ENCODE results near the gene L3MBTL4. TPM values are rescaled to one million over a fixed set of nuclear protein-coding genes. Genes with fewer than 3 reads are reported as not detected.
A peak's percentile ranks its signal among the peaks of the same experiment; 100 is the strongest.

The L3MBTL4 gene
- total and polyA plus RNA-seq, 9 of the 15 experiments (the other 6 are each of a cell fraction or from before 2014, with no cell fraction given) = not detected

- H4K20me1 ChIP-seq (replicated peaks; ENCODE audit: control insufficient read depth, insufficient read depth, low read length) = no peaks in the 10 kb centered on the region
- no peak overlapping the region for H3K4me2 ChIP-seq (ENCODE audit: insufficient read depth, low read length)
- ATAC-seq (peak; percentile 42; the same call in 1 of the 3 replicates), FAIRE-seq (no peak), DNase-seq (ENCODE audit: extremely low read depth in 1 of 4, low spot score in 3 of 4) (peak in 1 of 4 experiments; percentile 29)
- no peak overlapping the region for H3K9ac ChIP-seq (ENCODE audit: insufficient read depth in 1 of 2, low read depth in 2 of 2, low read length in 2 of 2)
- no peaks in the 10 kb centered on the region for H3K4me1 ChIP-seq (replicated peaks in 1 of 2; ENCODE audit: control insufficient read depth in 2 of 2, insufficient read depth in 2 of 2, low read length in 2 of 2)
- ChIA-PET POLR2A (no interaction called here), CTCF (ENCODE audit: low intra/inter-chr PET ratio) (no interaction called here)
- BruUV-seq (replicated peaks) = no TSS peak
- H2AFZ ChIP-seq (ENCODE audit: low read depth, low read length) = no peak overlapping the region
- intact Hi-C loops (cut with micrococcal nuclease) (loop anchor here (5.0 kb wide), 1 partner anchor 534 kb away; no protein-coding TSS in a partner anchor), in situ Hi-C loops (cut with MboI) (no loop called here)
- H3K9me3 ChIP-seq (replicated peaks; ENCODE audit: control insufficient read depth, insufficient read depth, low read depth, low read length) = no peaks in the 10 kb centered on the region; the same call in 1 of the 2 replicates
- no peaks in the 10 kb centered on the region for H3K36me3 ChIP-seq (ENCODE audit: control insufficient read depth, insufficient read depth, low read length)
- TF ChIP-seq CTCF (IDR thresholded peaks at IDR 0.05 in 2 of 3, conservative IDR thresholded peaks at IDR 0.05 in 1 of 3; ENCODE audit: insufficient read depth in 2 of 3, low read depth in 1 of 3, low read length in 3 of 3) (peak in 1 of 3 experiments; percentile 28; a peak in 1 of 6 replicates), SMAD4 (CRISPR knock-in tag; conservative IDR thresholded peaks at IDR 0.05) (no peak)
- no peak overlapping the region for H3K27ac ChIP-seq (ENCODE audit: extremely low read depth, low read depth, low read length)
- no peaks in the 10 kb centered on the region for H3K27me3 ChIP-seq (ENCODE audit: control insufficient read depth in 2 of 2, insufficient read depth in 2 of 2, low read length in 2 of 2)
- H3K9me1 ChIP-seq (ENCODE audit: control insufficient read depth, insufficient read depth, low read length) = no peaks in the 10 kb centered on the region
- WGBS (ENCODE audit: insufficient coverage, low coverage, missing lambda C conversion rate) = 1% methylated on average over 8 of the region's 8 CpGs
- no peak overlapping the region for H3K4me3 ChIP-seq
- H3K79me2 ChIP-seq (ENCODE audit: control insufficient read depth, insufficient read depth, low read length) = no peaks in the 10 kb centered on the region
Measured at GRCh38 chr18:6401687-6402086, 13.0 kb downstream of the L3MBTL4 start.

DNA sequence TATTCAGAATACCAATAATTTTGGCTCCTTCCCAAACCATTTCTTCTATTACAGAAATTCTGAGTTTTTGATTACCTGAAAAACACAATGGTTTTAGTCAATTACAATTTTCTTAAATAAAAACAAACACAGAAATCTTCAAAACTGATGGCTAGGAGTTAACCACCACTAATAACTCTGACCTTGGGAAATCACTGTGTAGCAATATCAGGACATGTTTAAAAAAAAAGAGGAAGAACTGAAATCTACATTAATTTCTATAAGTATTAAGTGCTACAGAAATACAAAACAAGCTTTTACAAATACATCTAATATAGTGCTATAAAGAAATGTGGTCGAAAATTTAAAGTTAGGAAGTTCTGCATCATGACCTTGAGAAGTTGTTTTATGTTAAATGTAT lies 14.9 kb downstream of the L3MBTL4 start:
- Histone ChIP-seq H3K27ac (ENCODE audit: extremely low read depth, low read depth, low read length) (no peak overlapping the region), H3K9me3 (replicated peaks; ENCODE audit: control insufficient read depth, insufficient read depth, low read depth, low read length) (no peaks in the 10 kb centered on the region; the same call in 1 of the 2 replicates), H3K27me3 (ENCODE audit: control insufficient read depth in 2 of 2, insufficient read depth in 2 of 2, low read length in 2 of 2) (no peaks in the 10 kb centered on the region), H2AFZ (ENCODE audit: low read depth, low read length) (no peak overlapping the region), H3K36me3 (ENCODE audit: control insufficient read depth, insufficient read depth, low read length) (no peaks in the 10 kb centered on the region), H3K9me1 (ENCODE audit: control insufficient read depth, insufficient read depth, low read length) (no peaks in the 10 kb centered on the region), H3K4me1 (replicated peaks in 1 of 2; ENCODE audit: control insufficient read depth in 2 of 2, insufficient read depth in 2 of 2, low read length in 2 of 2) (no peaks in the 10 kb centered on the region), H4K20me1 (replicated peaks; ENCODE audit: control insufficient read depth, insufficient read depth, low read length) (no peaks in the 10 kb centered on the region), H3K4me2 (ENCODE audit: insufficient read depth, low read length) (no peak overlapping the region), H3K4me3 (no peak overlapping the region), H3K9ac (ENCODE audit: insufficient read depth in 1 of 2, low read depth in 2 of 2, low read length in 2 of 2) (no peak overlapping the region), H3K79me2 (ENCODE audit: control insufficient read depth, insufficient read depth, low read length) (no peaks in the 10 kb centered on the region)
- DNase-seq (ENCODE audit: extremely low read depth in 1 of 4, low spot score in 3 of 4) (no peak), ATAC-seq (no peak), FAIRE-seq (no peak)
- CTCF ChIA-PET (ENCODE audit: low intra/inter-chr PET ratio) = no interaction called here
- no peak for TF ChIP-seq ZNF584 (CRISPR knock-in tag; IDR thresholded peaks at IDR 0.05; ENCODE audit: low read depth)
- no TSS peak for BruUV-seq (replicated peaks)
- 0% methylated on average over 1 of the region's 1 CpG for WGBS (ENCODE audit: insufficient coverage, low coverage, missing lambda C conversion rate)
- intact Hi-C loops (cut with micrococcal nuclease) = loop anchor here (5.0 kb wide), 1 partner anchor 532 kb away; no protein-coding TSS in a partner anchor
- in situ Hi-C loops (cut with MboI) = no loop called here
- POLR2A ChIA-PET = no interaction called here

Data from K562 (cell line).